Measurements from ENCODE around the gene DCC. TPM values are rescaled to one million over a fixed set of nuclear protein-coding genes. Genes with fewer than 3 reads are reported as not detected.

The DCC gene
- total and polyA plus RNA-seq, 2 donors from 2014 or later, result 3.9 TPM; not detected in 1

GRCh38 chr18:52499644-52500043, 159.6 kb downstream of the DCC start:
- no peak overlapping the region for H3K27ac ChIP-seq (ENCODE audit: low read depth in 2 of 2, low read length in 2 of 2)
- H3K27me3 ChIP-seq (ENCODE audit: control insufficient read depth, insufficient read depth, low read length), result no peaks in the 10 kb centered on the region
- intact Hi-C loops (cut with DNase I), result no loop called here
- H3K9ac ChIP-seq (ENCODE audit: low read length in 3 of 3), result no peak overlapping the region
- TF ChIP-seq CTCF (IDR thresholded peaks at IDR 0.05; ENCODE audit: borderline replicate concordance, extremely low read depth, insufficient read depth), result no peak
- no peaks in the 10 kb centered on the region for H3K4me1 ChIP-seq (ENCODE audit: control insufficient read depth in 2 of 3, insufficient read depth in 2 of 3, low read depth in 1 of 3, low read length in 3 of 3)
- FAIRE-seq (no peak), DNase-seq (no peak)
- H3K36me3 ChIP-seq (ENCODE audit: control insufficient read depth in 2 of 3, insufficient read depth in 3 of 3, low read length in 3 of 3), result no peaks in the 10 kb centered on the region
- H3K4me3 ChIP-seq (ENCODE audit: low read length in 3 of 3), result no peak overlapping the region
- no peaks in the 10 kb centered on the region for H3K9me3 ChIP-seq (ENCODE audit: control insufficient read depth in 2 of 3, insufficient read depth in 1 of 3, low read length in 3 of 3)

GRCh38 chr18:52504589-52504988, 164.6 kb downstream of the DCC start:
- H3K4me3 ChIP-seq (ENCODE audit: low read length in 3 of 3), result no peak overlapping the region

GRCh38 chr18:52510139-52510538, 170.1 kb downstream of the DCC start:
- H3K4me3 ChIP-seq (ENCODE audit: low read length in 3 of 3), result no peak overlapping the region
- DNase-seq (no peak), FAIRE-seq (no peak)
- H3K27ac ChIP-seq (ENCODE audit: low read depth in 2 of 2, low read length in 2 of 2), result no peak overlapping the region
- no peaks in the 10 kb centered on the region for H3K9me3 ChIP-seq (ENCODE audit: control insufficient read depth in 2 of 3, insufficient read depth in 1 of 3, low read length in 3 of 3)
- no peaks in the 10 kb centered on the region for H3K4me1 ChIP-seq (ENCODE audit: control insufficient read depth in 2 of 3, insufficient read depth in 2 of 3, low read depth in 1 of 3, low read length in 3 of 3)
- no peaks in the 10 kb centered on the region for H3K36me3 ChIP-seq (ENCODE audit: control insufficient read depth in 2 of 3, insufficient read depth in 3 of 3, low read length in 3 of 3)
- no peaks in the 10 kb centered on the region for H3K27me3 ChIP-seq (ENCODE audit: control insufficient read depth, insufficient read depth, low read length)
- H3K9ac ChIP-seq (ENCODE audit: low read length in 3 of 3), result no peak overlapping the region
- intact Hi-C loops (cut with DNase I), result no loop called here
- no peak for TF ChIP-seq CTCF (IDR thresholded peaks at IDR 0.05; ENCODE audit: borderline replicate concordance, extremely low read depth, insufficient read depth)

More at GRCh38 chr18:52504589-52504988, 164.6 kb downstream of the DCC start:
- Histone ChIP-seq H3K9ac (ENCODE audit: low read length in 3 of 3) (no peak overlapping the region), H3K9me3 (ENCODE audit: control insufficient read depth in 2 of 3, insufficient read depth in 1 of 3, low read length in 3 of 3) (no peaks in the 10 kb centered on the region), H3K27me3 (ENCODE audit: control insufficient read depth, insufficient read depth, low read length) (no peaks in the 10 kb centered on the region), H3K27ac (ENCODE audit: low read depth in 2 of 2, low read length in 2 of 2) (no peak overlapping the region), H3K4me1 (ENCODE audit: control insufficient read depth in 2 of 3, insufficient read depth in 2 of 3, low read depth in 1 of 3, low read length in 3 of 3) (no peaks in the 10 kb centered on the region), H3K36me3 (ENCODE audit: control insufficient read depth in 2 of 3, insufficient read depth in 3 of 3, low read length in 3 of 3) (no peaks in the 10 kb centered on the region)
- DNase-seq (no peak), FAIRE-seq (no peak)
- intact Hi-C loops (cut with DNase I), result no loop called here
- no peak for TF ChIP-seq CTCF (IDR thresholded peaks at IDR 0.05; ENCODE audit: borderline replicate concordance, extremely low read depth, insufficient read depth)

GRCh38 chr18:52518086-52518485, 178.1 kb downstream of the DCC start:
- DNase-seq (no peak), FAIRE-seq (no peak)
- TF ChIP-seq CTCF (IDR thresholded peaks at IDR 0.05; ENCODE audit: borderline replicate concordance, extremely low read depth, insufficient read depth), result no peak
- intact Hi-C loops (cut with DNase I), result no loop called here
- Histone ChIP-seq H3K27me3 (ENCODE audit: control insufficient read depth, insufficient read depth, low read length) (no peaks in the 10 kb centered on the region), H3K4me1 (ENCODE audit: control insufficient read depth in 2 of 3, insufficient read depth in 2 of 3, low read depth in 1 of 3, low read length in 3 of 3) (no peaks in the 10 kb centered on the region), H3K4me3 (ENCODE audit: low read length in 3 of 3) (no peak overlapping the region), H3K9ac (ENCODE audit: low read length in 3 of 3) (no peak overlapping the region), H3K27ac (ENCODE audit: low read depth in 2 of 2, low read length in 2 of 2) (no peak overlapping the region), H3K9me3 (ENCODE audit: control insufficient read depth in 2 of 3, insufficient read depth in 1 of 3, low read length in 3 of 3) (no peaks in the 10 kb centered on the region), H3K36me3 (ENCODE audit: control insufficient read depth in 2 of 3, insufficient read depth in 3 of 3, low read length in 3 of 3) (no peaks in the 10 kb centered on the region)

Data from kidney (tissue), 14 donors.